ENCODE data around the gene AOPEP. TPM values are rescaled to one million over a fixed set of nuclear protein-coding genes. Genes with fewer than 3 reads are reported as not detected.
A peak's percentile ranks its signal among the peaks of the same experiment; 100 is the strongest.

Gene AOPEP
- total and polyA plus RNA-seq, 2 of the 13 experiments (the other 11 are each of a cell fraction or from before 2014, with no cell fraction given) = 22.2 to 41.6 TPM

DNA sequence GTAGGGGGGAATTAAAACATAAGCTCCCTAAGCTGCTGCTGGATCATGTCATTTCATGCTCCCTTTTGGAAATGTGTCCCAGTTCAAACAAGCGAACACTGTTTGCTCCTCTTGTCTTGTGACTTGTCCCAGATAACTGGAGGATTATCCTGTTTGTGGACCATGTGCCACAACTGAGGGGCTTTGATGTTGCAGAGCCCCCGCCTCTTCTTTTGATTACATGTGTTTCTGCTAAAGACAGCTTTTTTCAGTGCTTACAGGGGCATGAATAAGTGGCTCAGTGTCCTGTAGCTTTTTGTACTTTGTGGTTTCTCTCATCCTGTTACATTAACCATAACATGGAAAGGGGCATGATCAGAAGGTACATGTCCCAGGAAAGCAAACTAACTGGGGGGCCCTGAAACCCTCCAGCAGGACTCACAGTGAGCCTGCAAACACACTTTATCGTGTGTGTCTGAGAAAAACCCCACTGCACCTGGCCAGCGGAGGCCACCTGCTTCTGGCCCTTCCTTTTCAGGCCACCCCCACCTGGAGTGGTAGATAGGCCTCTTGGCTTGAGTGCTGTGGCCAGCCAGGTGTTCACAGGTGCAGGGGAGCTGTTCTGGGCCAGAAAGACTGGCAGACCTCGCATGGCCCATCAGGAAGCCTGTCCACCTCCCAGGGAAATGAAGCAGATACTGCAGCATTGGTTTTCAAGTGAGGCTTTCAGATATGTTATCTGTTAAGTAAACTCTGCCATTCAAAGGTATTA lies 305.4 kb downstream of the AOPEP start (continued):
- no peak for TF ChIP-seq PAX8 (CRISPR knock-in tag; IDR thresholded peaks at IDR 0.05; ENCODE audit: borderline replicate concordance)
- TF ChIP-seq ZNF703 (CRISPR knock-in tag; IDR thresholded peaks at IDR 0.05; ENCODE audit: borderline replicate concordance) = no peak
- no peak for TF ChIP-seq ZNF691 (CRISPR knock-in tag; IDR thresholded peaks at IDR 0.05; ENCODE audit: borderline replicate concordance, low read depth)
- peak; percentile 81; the same call in 1 of the 2 replicates for TF ChIP-seq TP53 (CRISPR knock-in tag; conservative IDR thresholded peaks at IDR 0.05)
- TF ChIP-seq, protein P1, sequence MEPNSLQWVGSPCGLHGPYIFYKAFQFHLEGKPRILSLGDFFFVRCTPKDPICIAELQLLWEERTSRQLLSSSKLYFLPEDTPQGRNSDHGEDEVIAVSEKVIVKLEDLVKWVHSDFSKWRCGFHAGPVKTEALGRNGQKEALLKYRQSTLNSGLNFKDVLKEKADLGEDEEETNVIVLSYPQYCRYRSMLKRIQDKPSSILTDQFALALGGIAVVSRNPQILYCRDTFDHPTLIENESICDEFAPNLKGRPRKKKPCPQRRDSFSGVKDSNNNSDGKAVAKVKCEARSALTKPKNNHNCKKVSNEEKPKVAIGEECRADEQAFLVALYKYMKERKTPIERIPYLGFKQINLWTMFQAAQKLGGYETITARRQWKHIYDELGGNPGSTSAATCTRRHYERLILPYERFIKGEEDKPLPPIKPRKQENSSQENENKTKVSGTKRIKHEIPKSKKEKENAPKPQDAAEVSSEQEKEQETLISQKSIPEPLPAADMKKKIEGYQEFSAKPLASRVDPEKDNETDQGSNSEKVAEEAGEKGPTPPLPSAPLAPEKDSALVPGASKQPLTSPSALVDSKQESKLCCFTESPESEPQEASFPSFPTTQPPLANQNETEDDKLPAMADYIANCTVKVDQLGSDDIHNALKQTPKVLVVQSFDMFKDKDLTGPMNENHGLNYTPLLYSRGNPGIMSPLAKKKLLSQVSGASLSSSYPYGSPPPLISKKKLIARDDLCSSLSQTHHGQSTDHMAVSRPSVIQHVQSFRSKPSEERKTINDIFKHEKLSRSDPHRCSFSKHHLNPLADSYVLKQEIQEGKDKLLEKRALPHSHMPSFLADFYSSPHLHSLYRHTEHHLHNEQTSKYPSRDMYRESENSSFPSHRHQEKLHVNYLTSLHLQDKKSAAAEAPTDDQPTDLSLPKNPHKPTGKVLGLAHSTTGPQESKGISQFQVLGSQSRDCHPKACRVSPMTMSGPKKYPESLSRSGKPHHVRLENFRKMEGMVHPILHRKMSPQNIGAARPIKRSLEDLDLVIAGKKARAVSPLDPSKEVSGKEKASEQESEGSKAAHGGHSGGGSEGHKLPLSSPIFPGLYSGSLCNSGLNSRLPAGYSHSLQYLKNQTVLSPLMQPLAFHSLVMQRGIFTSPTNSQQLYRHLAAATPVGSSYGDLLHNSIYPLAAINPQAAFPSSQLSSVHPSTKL (CRISPR knock-in tag; IDR thresholded peaks at IDR 0.05) = peak; percentile 89
- no peak for TF ChIP-seq ZNF543 (CRISPR knock-in tag; IDR thresholded peaks at IDR 0.05)
- no peak for TF ChIP-seq ZNF17 (CRISPR knock-in tag; IDR thresholded peaks at IDR 0.05)
- no peak for TF ChIP-seq NCOA1 (CRISPR knock-in tag; IDR thresholded peaks at IDR 0.05)
- TF ChIP-seq ZNF768 (CRISPR knock-in tag; IDR thresholded peaks at IDR 0.05) = peak; percentile 45; the same call in 1 of the 2 replicates
- no peak for TF ChIP-seq ZNF432 (CRISPR knock-in tag; IDR thresholded peaks at IDR 0.05; ENCODE audit: borderline replicate concordance)
- TF ChIP-seq SIN3B (IDR thresholded peaks at IDR 0.05; ENCODE audit: low read length) = no peak
- peak; percentile 73 for TF ChIP-seq ZBTB34 (CRISPR knock-in tag; IDR thresholded peaks at IDR 0.05)
- TF ChIP-seq, protein P2, sequence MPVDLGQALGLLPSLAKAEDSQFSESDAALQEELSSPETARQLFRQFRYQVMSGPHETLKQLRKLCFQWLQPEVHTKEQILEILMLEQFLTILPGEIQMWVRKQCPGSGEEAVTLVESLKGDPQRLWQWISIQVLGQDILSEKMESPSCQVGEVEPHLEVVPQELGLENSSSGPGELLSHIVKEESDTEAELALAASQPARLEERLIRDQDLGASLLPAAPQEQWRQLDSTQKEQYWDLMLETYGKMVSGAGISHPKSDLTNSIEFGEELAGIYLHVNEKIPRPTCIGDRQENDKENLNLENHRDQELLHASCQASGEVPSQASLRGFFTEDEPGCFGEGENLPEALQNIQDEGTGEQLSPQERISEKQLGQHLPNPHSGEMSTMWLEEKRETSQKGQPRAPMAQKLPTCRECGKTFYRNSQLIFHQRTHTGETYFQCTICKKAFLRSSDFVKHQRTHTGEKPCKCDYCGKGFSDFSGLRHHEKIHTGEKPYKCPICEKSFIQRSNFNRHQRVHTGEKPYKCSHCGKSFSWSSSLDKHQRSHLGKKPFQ (CRISPR knock-in tag; IDR thresholded peaks at IDR 0.05; ENCODE audit: insufficient replicate concordance) = no peak
- peak; percentile 73; the same call in 1 of the 2 replicates for TF ChIP-seq FOXK1 (CRISPR knock-in tag; IDR thresholded peaks at IDR 0.05; ENCODE audit: borderline replicate concordance, low read depth)
- peak; percentile 65; the same call in 1 of the 2 replicates for TF ChIP-seq HNRNPL (IDR thresholded peaks at IDR 0.05; ENCODE audit: low read depth, low read length)
- TF ChIP-seq, protein P3, sequence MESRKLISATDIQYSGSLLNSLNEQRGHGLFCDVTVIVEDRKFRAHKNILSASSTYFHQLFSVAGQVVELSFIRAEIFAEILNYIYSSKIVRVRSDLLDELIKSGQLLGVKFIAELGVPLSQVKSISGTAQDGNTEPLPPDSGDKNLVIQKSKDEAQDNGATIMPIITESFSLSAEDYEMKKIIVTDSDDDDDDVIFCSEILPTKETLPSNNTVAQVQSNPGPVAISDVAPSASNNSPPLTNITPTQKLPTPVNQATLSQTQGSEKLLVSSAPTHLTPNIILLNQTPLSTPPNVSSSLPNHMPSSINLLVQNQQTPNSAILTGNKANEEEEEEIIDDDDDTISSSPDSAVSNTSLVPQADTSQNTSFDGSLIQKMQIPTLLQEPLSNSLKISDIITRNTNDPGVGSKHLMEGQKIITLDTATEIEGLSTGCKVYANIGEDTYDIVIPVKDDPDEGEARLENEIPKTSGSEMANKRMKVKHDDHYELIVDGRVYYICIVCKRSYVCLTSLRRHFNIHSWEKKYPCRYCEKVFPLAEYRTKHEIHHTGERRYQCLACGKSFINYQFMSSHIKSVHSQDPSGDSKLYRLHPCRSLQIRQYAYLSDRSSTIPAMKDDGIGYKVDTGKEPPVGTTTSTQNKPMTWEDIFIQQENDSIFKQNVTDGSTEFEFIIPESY (CRISPR knock-in tag; IDR thresholded peaks at IDR 0.05) = no peak; the same call in 1 of the 2 replicates
- no peak for TF ChIP-seq ZC3H13 (CRISPR knock-in tag; IDR thresholded peaks at IDR 0.05)
- peak; percentile 70; the same call in 1 of the 2 replicates for TF ChIP-seq ZNF7 (CRISPR knock-in tag; IDR thresholded peaks at IDR 0.05)
- no peak for TF ChIP-seq ZBTB8A (CRISPR knock-in tag; IDR thresholded peaks at IDR 0.05; ENCODE audit: borderline replicate concordance, low read depth)
